Brain microvascular endothelial cell (primary cell): ENCODE measurements around the gene RNF135.
"Not testable (repeated sequence)": the region's sequence is repeated elsewhere in the genome, so short reads cannot be mapped to it uniquely, and the experiment has no call there.

Experiments used
- DNase-seq: peaks from one replicate; pipeline ENCODE4 v3.0.0-alpha.2; 2020
- H3K27ac ChIP-seq: fragments of 250-450 bp; sonication (Bioruptor Pico); 2 replicates; pipeline ENCODE4 v1.5.1; 2020; ENCODE audit warnings: mild to moderate bottlenecking, moderate library complexity
- H3K27me3 ChIP-seq: fragments of 250-450 bp; sonication (Bioruptor Pico); replicated peaks from 2 replicates; pipeline ENCODE4 v1.5.1; 2020; ENCODE audit warnings: mild to moderate bottlenecking
- H3K36me3 ChIP-seq: fragments of 250-450 bp; sonication (Bioruptor Pico); replicated peaks from 2 replicates; pipeline ENCODE4 v1.5.1; 2020; ENCODE audit warnings: mild to moderate bottlenecking
- H3K4me3 ChIP-seq: 2 replicates; pipeline ENCODE4 v1.5.1; 2011; ENCODE audit warnings: low read depth, mild to moderate bottlenecking, control low read depth, low read length, moderate library complexity
- in situ Hi-C: cut with HindIII; loops from 2 replicates; pipeline ENCODE4 v1.10.0; 2017; ENCODE audit warnings: low sequenced_read_pairs, low pct_ligation_motif_present
- TF ChIP-seq, protein P1 (sequence below): IDR thresholded peaks from 2 replicates; pipeline ENCODE4 v1.5.1; 2011; ENCODE audit warnings: low read depth, mild to moderate bottlenecking, moderate library complexity, low read length, control low read depth, inconsistent platforms; ENCODE audit errors: missing control alignments

Gene RNF135

DNA sequence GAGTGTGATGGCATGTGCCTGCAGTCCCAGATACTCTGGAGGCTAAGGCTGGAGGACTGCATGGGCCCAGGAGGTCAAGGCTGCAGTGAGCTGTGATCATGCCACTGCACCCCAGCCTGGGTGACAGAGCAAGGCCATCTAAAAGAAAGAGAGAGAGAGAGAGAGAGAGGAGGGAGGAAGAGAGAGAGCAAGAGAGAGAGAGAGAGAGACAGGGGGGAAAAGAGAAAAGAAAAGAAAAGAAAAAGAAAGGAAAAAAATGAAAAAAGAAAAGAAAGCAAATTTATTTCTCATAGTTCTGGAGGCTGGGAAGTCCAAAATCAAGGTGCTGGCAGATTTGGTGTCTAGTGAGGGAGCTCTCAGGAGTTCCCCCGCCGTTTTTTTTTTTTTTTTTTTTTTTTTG is 33.3 kb downstream of the RNF135 start:
- DNase-seq: no peak
- no peaks in the 10 kb centered on the region for H3K27me3 ChIP-seq
- H3K27ac ChIP-seq: no peak overlapping the region
- TF ChIP-seq, protein P1, sequence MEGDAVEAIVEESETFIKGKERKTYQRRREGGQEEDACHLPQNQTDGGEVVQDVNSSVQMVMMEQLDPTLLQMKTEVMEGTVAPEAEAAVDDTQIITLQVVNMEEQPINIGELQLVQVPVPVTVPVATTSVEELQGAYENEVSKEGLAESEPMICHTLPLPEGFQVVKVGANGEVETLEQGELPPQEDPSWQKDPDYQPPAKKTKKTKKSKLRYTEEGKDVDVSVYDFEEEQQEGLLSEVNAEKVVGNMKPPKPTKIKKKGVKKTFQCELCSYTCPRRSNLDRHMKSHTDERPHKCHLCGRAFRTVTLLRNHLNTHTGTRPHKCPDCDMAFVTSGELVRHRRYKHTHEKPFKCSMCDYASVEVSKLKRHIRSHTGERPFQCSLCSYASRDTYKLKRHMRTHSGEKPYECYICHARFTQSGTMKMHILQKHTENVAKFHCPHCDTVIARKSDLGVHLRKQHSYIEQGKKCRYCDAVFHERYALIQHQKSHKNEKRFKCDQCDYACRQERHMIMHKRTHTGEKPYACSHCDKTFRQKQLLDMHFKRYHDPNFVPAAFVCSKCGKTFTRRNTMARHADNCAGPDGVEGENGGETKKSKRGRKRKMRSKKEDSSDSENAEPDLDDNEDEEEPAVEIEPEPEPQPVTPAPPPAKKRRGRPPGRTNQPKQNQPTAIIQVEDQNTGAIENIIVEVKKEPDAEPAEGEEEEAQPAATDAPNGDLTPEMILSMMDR: no peak
- in situ Hi-C loops: no loop called here
- peaks cover 3% of the 10 kb centered on the region for H3K36me3 ChIP-seq
- H3K4me3 ChIP-seq: no peak overlapping the region

DNA sequence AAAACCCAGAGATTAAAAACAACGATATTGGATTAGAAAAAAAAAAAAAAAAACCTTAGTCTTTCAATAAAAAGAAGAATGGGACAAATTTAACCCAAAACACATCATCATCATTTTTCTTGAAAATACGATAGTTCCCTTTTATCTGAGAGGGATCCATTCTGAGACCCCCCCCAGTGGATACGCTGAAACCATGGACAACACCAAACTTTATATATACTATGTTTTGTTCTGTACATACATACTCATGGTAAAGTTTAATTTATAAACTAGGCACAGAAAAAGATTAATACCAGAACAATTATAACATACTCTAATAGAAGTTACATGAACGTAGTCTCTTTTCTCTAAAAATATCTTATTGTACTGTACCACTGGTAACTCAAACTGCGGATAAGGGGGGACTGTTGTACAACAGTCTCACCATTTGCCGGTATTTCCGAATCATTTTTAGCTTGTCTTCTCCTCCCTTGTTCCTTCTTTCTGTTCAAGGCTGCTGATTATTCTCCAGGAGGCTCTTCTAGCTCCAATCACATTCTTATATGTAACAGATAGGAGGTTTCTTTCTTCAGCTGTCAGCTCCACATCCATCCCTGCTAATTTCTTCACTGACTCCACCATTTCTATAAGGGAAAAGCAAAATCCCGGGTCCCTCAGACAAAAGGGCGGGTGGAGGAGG is 37.0 kb downstream of the RNF135 start:
- Histone ChIP-seq H3K4me3 (peak overlapping the region; percentile 62), H3K27me3 (no peaks in the 10 kb centered on the region), H3K36me3 (no peaks in the 10 kb centered on the region), H3K27ac (peak overlapping the region; percentile 15)
- TF ChIP-seq, protein P1: no peak
- in situ Hi-C loops: no loop called here
- DNase-seq: no peak

DNA sequence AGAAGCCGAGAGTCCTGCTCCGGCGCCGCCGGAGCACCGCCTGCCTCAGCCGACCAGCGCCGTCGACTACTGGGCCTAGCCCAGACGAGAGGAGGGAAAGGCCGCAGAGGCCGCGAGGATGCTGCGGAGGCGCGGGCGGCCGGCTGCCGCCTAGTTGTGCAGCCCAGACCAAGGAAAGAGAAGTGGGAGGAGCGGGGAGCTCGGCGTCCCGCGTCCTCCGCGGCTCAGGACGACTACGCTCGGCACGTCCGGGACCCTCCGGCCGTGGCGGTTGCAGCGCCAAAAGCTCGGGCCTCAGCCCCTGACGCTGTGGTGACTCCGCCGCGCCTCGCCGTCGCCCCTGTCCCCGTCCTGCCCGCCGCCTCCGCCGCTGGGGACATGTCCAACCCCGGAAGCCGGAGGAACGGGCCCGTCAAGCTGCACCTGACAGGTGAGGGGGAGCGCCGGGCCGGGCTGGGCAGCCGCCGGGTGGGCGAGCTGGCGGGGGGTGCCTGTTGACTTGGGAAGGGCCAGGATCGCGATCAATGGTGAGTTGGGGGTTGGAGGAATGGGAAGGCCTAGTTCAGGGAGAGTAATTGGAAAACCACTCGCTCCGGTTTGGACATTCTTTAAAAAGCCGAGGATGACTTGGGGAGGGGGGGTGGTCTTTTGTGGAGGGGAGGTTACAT is 37.7 kb downstream of the RNF135 start:
- in situ Hi-C loops: no loop called here
- Histone ChIP-seq H3K4me3 (peak overlapping the region; percentile 62), H3K27ac (peak overlapping the region; percentile 15), H3K27me3 (no peaks in the 10 kb centered on the region), H3K36me3 (no peaks in the 10 kb centered on the region)
- peak; percentile 45 for DNase-seq
- TF ChIP-seq, protein P1: no peak

DNA sequence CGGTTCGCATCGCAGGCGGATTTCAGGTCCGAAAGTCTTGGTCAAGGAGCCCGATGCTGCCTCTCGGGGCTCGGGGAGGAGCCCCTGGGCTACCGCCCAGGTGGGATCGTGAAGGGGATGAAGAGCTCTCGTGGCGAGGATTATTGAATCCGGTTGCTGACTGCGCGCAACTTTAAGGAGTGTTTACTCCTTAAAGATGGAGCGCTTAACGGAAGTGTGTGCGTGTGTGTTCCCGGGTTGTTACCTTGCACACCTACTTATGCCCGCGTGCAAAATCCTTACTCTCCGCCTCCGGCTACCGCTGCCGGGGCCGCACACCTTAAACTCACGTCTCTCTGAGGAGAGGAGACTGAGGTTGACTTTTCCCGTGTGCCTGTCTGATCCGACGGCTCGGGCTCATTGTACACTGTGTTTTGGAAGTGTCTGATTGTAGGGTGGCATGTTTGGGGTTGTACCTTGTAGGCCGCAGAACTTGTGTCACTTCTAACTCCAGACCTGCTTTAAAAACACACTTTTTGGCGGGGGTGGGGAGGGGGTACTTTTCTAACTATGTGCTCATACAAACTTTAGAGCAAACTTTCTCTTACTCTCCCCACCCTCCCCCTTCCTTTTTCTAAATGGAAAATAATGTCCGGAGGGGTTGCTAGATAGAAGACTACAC is 38.3 kb downstream of the RNF135 start:
- peak overlapping the region; percentile 62 for H3K4me3 ChIP-seq
- in situ Hi-C loops, H3K36me3 ChIP-seq, DNase-seq, H3K27ac ChIP-seq, H3K27me3 ChIP-seq: not testable (repeated sequence)

DNA sequence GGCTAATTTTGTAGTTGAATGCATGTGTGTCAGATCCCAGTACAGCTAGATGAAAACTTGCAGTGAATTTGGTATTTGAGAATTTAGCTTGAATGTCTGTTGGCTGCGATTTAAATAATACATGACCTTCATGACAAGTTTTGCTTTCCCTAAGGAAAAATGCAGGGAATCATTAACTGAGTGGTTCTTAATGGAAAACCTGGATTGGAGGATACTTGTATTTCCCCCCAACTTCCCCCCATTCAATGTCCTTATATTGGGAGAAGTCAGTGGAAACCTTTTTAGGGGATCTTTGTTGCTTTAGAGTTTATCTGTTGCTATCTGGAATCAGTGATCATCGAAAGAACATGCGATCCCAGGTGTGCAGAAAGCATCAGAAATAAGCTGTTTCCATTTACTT is 39.2 kb downstream of the RNF135 start:
- H3K27me3 ChIP-seq, H3K36me3 ChIP-seq, H3K4me3 ChIP-seq, in situ Hi-C loops, DNase-seq, H3K27ac ChIP-seq: not testable (repeated sequence)

DNA sequence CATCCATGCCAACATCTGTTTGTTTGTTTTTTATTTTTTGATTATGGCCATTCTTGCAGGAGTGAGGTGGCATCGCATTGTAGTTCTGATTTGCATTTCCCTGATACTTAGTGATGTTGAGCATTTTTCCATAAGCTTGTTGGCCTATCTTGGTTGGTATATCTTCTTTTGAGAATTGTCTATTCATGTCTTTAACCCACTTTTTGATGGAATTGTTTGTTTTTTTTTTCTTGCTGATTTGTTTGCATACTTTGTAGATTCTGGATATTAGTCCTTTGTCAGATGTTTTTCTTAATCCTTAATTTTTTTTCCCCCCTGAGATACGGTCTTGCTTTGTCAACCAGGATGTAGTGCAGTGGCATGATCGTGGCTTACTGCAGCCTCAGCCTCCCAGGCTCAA is 43.0 kb downstream of the RNF135 start:
- Histone ChIP-seq H3K27ac (no peak overlapping the region), H3K4me3 (no peak overlapping the region), H3K36me3 (no peaks in the 10 kb centered on the region), H3K27me3 (no peaks in the 10 kb centered on the region)
- in situ Hi-C loops: no loop called here
- TF ChIP-seq, protein P1: no peak
- DNase-seq: no peak
